Trophoblast cell (in vitro differentiated cells and primary cell): Measurements from ENCODE around the gene DES.
"Not testable (repeated sequence)": the region's sequence is repeated elsewhere in the genome, so short reads cannot be mapped to it uniquely, and the experiment has no call there.

Source experiments
- DNase-seq, 2 donors: peaks; one replicate each; pipeline ENCODE4 v3.0.0-alpha.2; 2016
- H2AFZ ChIP-seq: 2 replicates; pipeline ENCODE4 v1.6.1; 2013; ENCODE audit warnings: low read length, moderate library complexity, mild to moderate bottlenecking; ENCODE audit not compliant: insufficient read depth, poor library complexity
- H2AK5ac ChIP-seq: 2 replicates; pipeline ENCODE4 v1.6.1; 2013; ENCODE audit warnings: mild to moderate bottlenecking, low read length
- H2BK120ac ChIP-seq: 2 replicates; pipeline ENCODE4 v1.6.1; 2013; ENCODE audit warnings: low read length, mild to moderate bottlenecking, moderate library complexity; ENCODE audit not compliant: insufficient read depth, poor library complexity
- H2BK12ac ChIP-seq: 2 replicates; pipeline ENCODE4 v1.6.1; 2013; ENCODE audit warnings: mild to moderate bottlenecking, low read length, moderate library complexity
- H2BK5ac ChIP-seq: 2 replicates; pipeline ENCODE4 v1.6.1; 2013; ENCODE audit warnings: low read length, low read depth, moderate library complexity, mild to moderate bottlenecking; ENCODE audit not compliant: poor library complexity
- H3K14ac ChIP-seq: 2 replicates; pipeline ENCODE4 v1.6.1; 2013; ENCODE audit warnings: mild to moderate bottlenecking, low read length
- H3K18ac ChIP-seq: 2 replicates; pipeline ENCODE4 v1.6.1; 2013; ENCODE audit warnings: mild to moderate bottlenecking, low read length
- H3K23ac ChIP-seq: 2 replicates; pipeline ENCODE4 v1.6.1; 2013; ENCODE audit warnings: low read length
- H3K27ac ChIP-seq: 2 replicates; pipeline ENCODE4 v1.5.1; 2013; ENCODE audit warnings: low read depth, mild to moderate bottlenecking, inconsistent platforms, low read length, moderate library complexity
- H3K27me3 ChIP-seq: 2 replicates; pipeline ENCODE4 v1.6.1; 2013; ENCODE audit warnings: inconsistent platforms, mild to moderate bottlenecking, low read length, moderate library complexity; ENCODE audit not compliant: insufficient read depth
- H3K36me3 ChIP-seq, 2 experiments: 1 replicate in 1 of 2; 2 replicates in 1 of 2; pipeline ENCODE4 v1.6.1; 2013; ENCODE audit warnings: low read length in 2 of 2, mild to moderate bottlenecking in 2 of 2, moderate library complexity in 1 of 2; ENCODE audit not compliant: insufficient read depth in 2 of 2, control insufficient read depth in 1 of 2
- H3K4ac ChIP-seq: 2 replicates; pipeline ENCODE4 v1.6.1; 2013; ENCODE audit warnings: low read depth, mild to moderate bottlenecking, low read length, moderate library complexity
- H3K4me1 ChIP-seq, 2 experiments: 1 replicate in 1 of 2; 2 replicates in 1 of 2; pipeline ENCODE4 v1.6.1; 2013; ENCODE audit warnings: low read length in 2 of 2, mild to moderate bottlenecking in 2 of 2, moderate library complexity in 1 of 2; ENCODE audit not compliant: insufficient read depth in 2 of 2, control insufficient read depth in 1 of 2
- H3K4me2 ChIP-seq: 2 replicates; pipeline ENCODE4 v1.6.1; 2013; ENCODE audit warnings: inconsistent platforms, mild to moderate bottlenecking, low read length, moderate library complexity
- H3K4me3 ChIP-seq: 2 replicates; pipeline ENCODE4 v1.5.1; 2013; ENCODE audit warnings: mild to moderate bottlenecking, low read depth, low read length, inconsistent platforms
- H3K79me1 ChIP-seq: one replicate; pipeline ENCODE4 v1.6.1; 2013; ENCODE audit warnings: low read length
- H3K79me2 ChIP-seq: 2 replicates; pipeline ENCODE4 v1.6.1; 2013; ENCODE audit warnings: low read length, mild to moderate bottlenecking; ENCODE audit not compliant: control insufficient read depth, insufficient read depth, poor library complexity
- H3K9ac ChIP-seq: 2 replicates; pipeline ENCODE4 v1.6.1; 2013; ENCODE audit warnings: mild to moderate bottlenecking, low read length
- H3K9me3 ChIP-seq: 2 replicates; pipeline ENCODE4 v1.6.1; 2013; ENCODE audit warnings: low read depth, mild to moderate bottlenecking, control low read depth, inconsistent platforms, low read length; ENCODE audit not compliant: insufficient read depth
- H4K12ac ChIP-seq: 2 replicates; pipeline ENCODE4 v1.6.1; 2013; ENCODE audit warnings: low read depth, mild to moderate bottlenecking, low read length, moderate library complexity
- H4K8ac ChIP-seq: 2 replicates; pipeline ENCODE4 v1.6.1; 2013; ENCODE audit warnings: low read depth, mild to moderate bottlenecking, low read length, moderate library complexity
- H4K91ac ChIP-seq: one replicate; pipeline ENCODE4 v1.6.1; 2013; ENCODE audit warnings: low read depth, mild to moderate bottlenecking, low read length, moderate library complexity
- WGBS: extraction: QIAGEN DNeasy Blood & Tissue Kit; methylation state at CpG from one replicate; pipeline ENCODE4 v1.1.7; 2013; ENCODE audit warnings: missing lambda C conversion rate; ENCODE audit not compliant: insufficient read length, insufficient coverage; ENCODE audit errors: extremely low coverage; 5-methylcytosine and 5-hydroxymethylcytosine counted together

The DES gene

GRCh38 chr2:219407343-219407742 lies 10.8 kb upstream of the DES start:
- H3K27me3 ChIP-seq, DNase-seq, H4K12ac ChIP-seq, H2AK5ac ChIP-seq, H3K18ac ChIP-seq, H4K8ac ChIP-seq, H2BK12ac ChIP-seq, H3K9ac ChIP-seq, H3K4ac ChIP-seq, H3K79me2 ChIP-seq, H3K4me3 ChIP-seq, H2BK120ac ChIP-seq, H3K23ac ChIP-seq, H2BK5ac ChIP-seq, H3K79me1 ChIP-seq, H3K36me3 ChIP-seq, H2AFZ ChIP-seq, H4K91ac ChIP-seq, H3K27ac ChIP-seq, H3K9me3 ChIP-seq, H3K14ac ChIP-seq, H3K4me2 ChIP-seq: not testable (repeated sequence)
- peaks cover 4 to 13% of the 10 kb centered on the region in 2 experiments for H3K4me1 ChIP-seq
- no CpG with 5 or more reads among the region's 5 CpGs for WGBS

- peaks cover 2% of the 10 kb centered on the region for H3K9me3 ChIP-seq
- 100% methylated on average over 2 of the region's 5 CpGs for WGBS
- no peak overlapping the region for H2BK120ac ChIP-seq
- H3K4ac ChIP-seq, result no peak overlapping the region
- no peak overlapping the region for H3K9ac ChIP-seq
- H2BK5ac ChIP-seq, result no peak overlapping the region
- H2AK5ac ChIP-seq, result no peak overlapping the region
- H4K8ac ChIP-seq, result no peak overlapping the region
- no peaks in the 10 kb centered on the region for H3K36me3 ChIP-seq
- H3K79me2 ChIP-seq, result no peaks in the 10 kb centered on the region
- H3K14ac ChIP-seq, result no peak overlapping the region
- H3K4me3 ChIP-seq, result no peak overlapping the region
- H3K18ac ChIP-seq, result no peak overlapping the region
- no peak overlapping the region for H3K27ac ChIP-seq
- no peak overlapping the region for H4K12ac ChIP-seq
- no peak overlapping the region for H4K91ac ChIP-seq
- H3K4me1 ChIP-seq, result peaks cover 4 to 10% of the 10 kb centered on the region in 2 experiments
- no peaks in the 10 kb centered on the region for H3K79me1 ChIP-seq
- no peak overlapping the region for H2BK12ac ChIP-seq
- no peak overlapping the region for H3K4me2 ChIP-seq
- no peak overlapping the region for H2AFZ ChIP-seq
- H3K27me3 ChIP-seq, result no peaks in the 10 kb centered on the region
- no peak overlapping the region for H3K23ac ChIP-seq
- DNase-seq, result no peak
Observed at GRCh38 chr2:219408204-219408603, 10.0 kb upstream of the DES start.

GRCh38 chr2:219408631-219409030 lies 9.5 kb upstream of the DES start:
- H2BK5ac ChIP-seq, result no peak overlapping the region
- no peak overlapping the region for H3K18ac ChIP-seq
- no peak overlapping the region for H2AFZ ChIP-seq
- no peak overlapping the region for H4K91ac ChIP-seq
- H2BK120ac ChIP-seq, result no peak overlapping the region
- no peak overlapping the region for H2BK12ac ChIP-seq
- H4K8ac ChIP-seq, result no peak overlapping the region
- no peak overlapping the region for H3K4me2 ChIP-seq
- H3K9ac ChIP-seq, result no peak overlapping the region
- no peak overlapping the region for H4K12ac ChIP-seq
- peaks cover 2% of the 10 kb centered on the region for H3K9me3 ChIP-seq
- no peaks in the 10 kb centered on the region for H3K79me1 ChIP-seq
- no peak overlapping the region for H3K14ac ChIP-seq
- H3K79me2 ChIP-seq, result no peaks in the 10 kb centered on the region
- no peaks in the 10 kb centered on the region for H3K27me3 ChIP-seq
- H3K4me3 ChIP-seq, result no peak overlapping the region
- DNase-seq, result no peak
- H3K4me1 ChIP-seq, result peaks cover 4 to 10% of the 10 kb centered on the region in 2 experiments
- no peak overlapping the region for H2AK5ac ChIP-seq
- H3K36me3 ChIP-seq, result no peaks in the 10 kb centered on the region
- no CpG with 5 or more reads among the region's 8 CpGs for WGBS
- H3K23ac ChIP-seq, result no peak overlapping the region
- H3K27ac ChIP-seq, result no peak overlapping the region
- no peak overlapping the region for H3K4ac ChIP-seq

- Histone ChIP-seq H3K27ac (no peak overlapping the region), H3K79me1 (no peaks in the 10 kb centered on the region), H3K9ac (no peak overlapping the region), H2BK5ac (no peak overlapping the region), H4K91ac (no peak overlapping the region), H2BK12ac (no peak overlapping the region), H3K18ac (no peak overlapping the region), H4K12ac (no peak overlapping the region), H2AK5ac (no peak overlapping the region), H3K9me3 (peaks cover 2% of the 10 kb centered on the region), H3K27me3 (no peaks in the 10 kb centered on the region), H3K23ac (no peak overlapping the region), H3K4me3 (no peak overlapping the region), H3K79me2 (no peaks in the 10 kb centered on the region), H3K14ac (no peak overlapping the region), H2BK120ac (no peak overlapping the region), H2AFZ (no peak overlapping the region), H3K4me2 (no peak overlapping the region), H3K36me3 (no peaks in the 10 kb centered on the region), H3K4ac (no peak overlapping the region), H3K4me1 (peaks cover 4 to 6% of the 10 kb centered on the region in 2 experiments), H4K8ac (no peak overlapping the region)
- DNase-seq, result no peak
- WGBS, result no CpG with 5 or more reads among the region's 5 CpGs
Observed at GRCh38 chr2:219409619-219410018, 8.6 kb upstream of the DES start.
